Measurements from ENCODE around the gene NFATC3. TPM values are rescaled to one million over a fixed set of nuclear protein-coding genes. Genes with fewer than 3 reads are reported as not detected.

The NFATC3 gene
- total RNA-seq, 1 experiment from 2014 or later = 33.0 TPM

- Histone ChIP-seq H2AFZ (ENCODE audit: low read length) (no peak overlapping the region), H3K14ac (ENCODE audit: insufficient read depth, low read length) (no peak overlapping the region), H3K9me3 (ENCODE audit: control insufficient read depth, low read depth, low read length) (no peaks in the 10 kb centered on the region), H3K27ac (ENCODE audit: insufficient read length, low read depth, low read length) (no peak overlapping the region), H2BK120ac (ENCODE audit: low read depth, low read length, poor library complexity, severe bottlenecking) (no peak overlapping the region), H3K27me3 (ENCODE audit: insufficient read depth, low read length) (no peaks in the 10 kb centered on the region), H2BK20ac (ENCODE audit: low read depth, low read length, poor library complexity, severe bottlenecking) (no peak overlapping the region), H3K79me2 (ENCODE audit: insufficient read depth, low read length) (peaks cover 7% of the 10 kb centered on the region; the same call in 1 of the 2 replicates), H4K5ac (ENCODE audit: insufficient read length, low read depth, low read length) (no peak overlapping the region), H4K8ac (replicated peaks; ENCODE audit: insufficient read length, low read depth, low read length) (no peak overlapping the region), H4K91ac (ENCODE audit: insufficient read length, low read depth, low read length) (no peak overlapping the region), H3K23ac (ENCODE audit: insufficient read length, low read depth, low read length) (no peak overlapping the region), H3K4me2 (ENCODE audit: insufficient read depth, insufficient read length, low read length) (no peak overlapping the region), H3K18ac (ENCODE audit: insufficient read length, low read depth, low read length) (no peak overlapping the region), H3K9ac (ENCODE audit: extremely low read depth, insufficient read length, low read length) (no peak overlapping the region), H2BK15ac (ENCODE audit: low read depth, low read length) (no peak overlapping the region), H2BK5ac (ENCODE audit: insufficient read length, low read length) (no peak overlapping the region), H3K79me1 (ENCODE audit: insufficient read depth, low read depth, low read length, poor library complexity, severe bottlenecking) (no peaks in the 10 kb centered on the region), H3T11ph (ENCODE audit: low read length) (no peak overlapping the region), H3K23me2 (ENCODE audit: insufficient read length, low read depth, low read length, poor library complexity, severe bottlenecking) (peaks cover 12% of the 10 kb centered on the region), H2BK12ac (ENCODE audit: insufficient read length, low read depth, low read length) (no peak overlapping the region), H3K56ac (ENCODE audit: insufficient read length, low read depth, low read length) (no peak overlapping the region), H3K4me1 (ENCODE audit: insufficient read depth, low read length) (no peaks in the 10 kb centered on the region; the same call in 1 of the 2 replicates), H2AK5ac (ENCODE audit: insufficient read length, low read length) (no peak overlapping the region), H4K20me1 (ENCODE audit: control insufficient read depth, insufficient read depth, insufficient read length) (no peaks in the 10 kb centered on the region), H3K4ac (ENCODE audit: low read depth, low read length) (no peak overlapping the region)
- DNase-seq = no peak
- Mint-ChIP-seq H3K4me3 (no peak overlapping the region), H3K36me3 (ENCODE audit: insufficient read depth in 1 of 3, low read depth in 3 of 3) (peaks cover 6 to 13% (median 9%) of the 10 kb centered on the region in 3 experiments; a peak in 6 of 7 replicates), H3K4me1 (peaks cover 19 to 21% of the 10 kb centered on the region in 2 experiments), H3K9me3 (peaks cover 0 to 3% of the 10 kb centered on the region in 2 experiments; a peak in 1 of 5 replicates), H3K27me3 (ENCODE audit: low read depth) (no peaks in the 10 kb centered on the region; the same call in 1 of the 2 replicates), H3K27ac (0 out of 7 replicates have a peak overlapping the region, but pooled peaks of 1 of the 3 experiments have one; percentile 46)
- TF ChIP-seq, protein P1, sequence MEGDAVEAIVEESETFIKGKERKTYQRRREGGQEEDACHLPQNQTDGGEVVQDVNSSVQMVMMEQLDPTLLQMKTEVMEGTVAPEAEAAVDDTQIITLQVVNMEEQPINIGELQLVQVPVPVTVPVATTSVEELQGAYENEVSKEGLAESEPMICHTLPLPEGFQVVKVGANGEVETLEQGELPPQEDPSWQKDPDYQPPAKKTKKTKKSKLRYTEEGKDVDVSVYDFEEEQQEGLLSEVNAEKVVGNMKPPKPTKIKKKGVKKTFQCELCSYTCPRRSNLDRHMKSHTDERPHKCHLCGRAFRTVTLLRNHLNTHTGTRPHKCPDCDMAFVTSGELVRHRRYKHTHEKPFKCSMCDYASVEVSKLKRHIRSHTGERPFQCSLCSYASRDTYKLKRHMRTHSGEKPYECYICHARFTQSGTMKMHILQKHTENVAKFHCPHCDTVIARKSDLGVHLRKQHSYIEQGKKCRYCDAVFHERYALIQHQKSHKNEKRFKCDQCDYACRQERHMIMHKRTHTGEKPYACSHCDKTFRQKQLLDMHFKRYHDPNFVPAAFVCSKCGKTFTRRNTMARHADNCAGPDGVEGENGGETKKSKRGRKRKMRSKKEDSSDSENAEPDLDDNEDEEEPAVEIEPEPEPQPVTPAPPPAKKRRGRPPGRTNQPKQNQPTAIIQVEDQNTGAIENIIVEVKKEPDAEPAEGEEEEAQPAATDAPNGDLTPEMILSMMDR (conservative IDR thresholded peaks at IDR 0.05) = no peak
These were observed 3.1 kb upstream of the NFATC3 start for GRCh38 chr16:68081861-68082628.
